ENCODE data around the gene BRD3. TPM values are rescaled to one million over a fixed set of nuclear protein-coding genes. Genes with fewer than 3 reads are reported as not detected.

The BRD3 gene
- total and polyA plus RNA-seq, 12 donors, result 8.4 to 73.1 (median 20.4) TPM

DNA sequence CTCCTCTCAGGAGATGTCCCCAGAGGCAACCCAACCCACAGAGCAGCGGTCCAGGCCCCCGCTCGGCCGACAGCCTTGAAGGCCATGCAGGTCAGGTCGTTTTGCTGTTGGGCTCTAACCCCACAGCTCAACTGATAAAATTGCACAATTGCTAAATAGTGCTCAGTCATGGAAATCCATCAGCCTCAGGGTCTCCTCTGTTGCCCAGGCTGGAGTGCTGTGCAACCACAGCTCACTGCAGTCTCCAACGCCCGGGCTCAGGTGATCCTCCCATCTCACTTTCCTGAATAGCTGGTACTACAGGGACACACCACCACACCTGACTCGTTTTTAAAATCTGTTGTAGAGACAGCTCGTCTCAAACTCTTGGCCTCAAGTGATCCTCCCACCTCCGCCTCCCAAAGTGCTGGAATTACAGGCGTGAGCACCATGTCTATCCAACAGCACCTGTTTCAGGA is 24.3 kb downstream of the BRD3 start:
- intact Hi-C loops (cut with DNase I), result no loop called here
- DNase-seq, result peak in 1 of 7 donors; percentile 43
- Histone ChIP-seq H3K27ac (peak overlapping the region in 2 of 5 donors; percentile 47 to 61), H3K9me3 (replicated peaks in 1 of 3) (no peaks in the 10 kb centered on the region), H3K36me3 (replicated peaks in 1 of 2) (peaks cover 0 to 73% of the 10 kb centered on the region in 2 donors), H3K4me3 (no peak overlapping the region), H3K27me3 (no peaks in the 10 kb centered on the region), H3K4me1 (replicated peaks in 1 of 2) (peaks cover 10 to 27% of the 10 kb centered on the region in 2 donors)
- 48 to 76% (median 55%) methylated on average over 8 to 11 of the region's 11 CpGs for WGBS, 4 donors
- no peak for TF ChIP-seq POLR2A (IDR thresholded peaks at IDR 0.05)
- TF ChIP-seq, protein P1, sequence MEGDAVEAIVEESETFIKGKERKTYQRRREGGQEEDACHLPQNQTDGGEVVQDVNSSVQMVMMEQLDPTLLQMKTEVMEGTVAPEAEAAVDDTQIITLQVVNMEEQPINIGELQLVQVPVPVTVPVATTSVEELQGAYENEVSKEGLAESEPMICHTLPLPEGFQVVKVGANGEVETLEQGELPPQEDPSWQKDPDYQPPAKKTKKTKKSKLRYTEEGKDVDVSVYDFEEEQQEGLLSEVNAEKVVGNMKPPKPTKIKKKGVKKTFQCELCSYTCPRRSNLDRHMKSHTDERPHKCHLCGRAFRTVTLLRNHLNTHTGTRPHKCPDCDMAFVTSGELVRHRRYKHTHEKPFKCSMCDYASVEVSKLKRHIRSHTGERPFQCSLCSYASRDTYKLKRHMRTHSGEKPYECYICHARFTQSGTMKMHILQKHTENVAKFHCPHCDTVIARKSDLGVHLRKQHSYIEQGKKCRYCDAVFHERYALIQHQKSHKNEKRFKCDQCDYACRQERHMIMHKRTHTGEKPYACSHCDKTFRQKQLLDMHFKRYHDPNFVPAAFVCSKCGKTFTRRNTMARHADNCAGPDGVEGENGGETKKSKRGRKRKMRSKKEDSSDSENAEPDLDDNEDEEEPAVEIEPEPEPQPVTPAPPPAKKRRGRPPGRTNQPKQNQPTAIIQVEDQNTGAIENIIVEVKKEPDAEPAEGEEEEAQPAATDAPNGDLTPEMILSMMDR (IDR thresholded peaks at IDR 0.05), result no peak

- 84 to 100% (median 92%) methylated on average over 2 to 16 of the region's 16 CpGs for WGBS, 4 donors
- H3K4me3 ChIP-seq, result no peak overlapping the region
- no peaks in the 10 kb centered on the region for H3K27me3 ChIP-seq
- peak overlapping the region in 4 of 5 donors; percentile 2 to 78 (median 43) for H3K27ac ChIP-seq
- TF ChIP-seq POLR2A (IDR thresholded peaks at IDR 0.05), result no peak
- TF ChIP-seq, protein P1 (IDR thresholded peaks at IDR 0.05), result no peak
- no peak for DNase-seq
- intact Hi-C loops (cut with DNase I), result no loop called here
- H3K36me3 ChIP-seq (replicated peaks in 1 of 2), result peaks cover 0 to 58% of the 10 kb centered on the region in 2 donors
- no peaks in the 10 kb centered on the region for H3K9me3 ChIP-seq (replicated peaks in 1 of 3)
- H3K4me1 ChIP-seq (replicated peaks in 1 of 2), result peaks cover 10 to 26% of the 10 kb centered on the region in 2 donors
Measured at GRCh38 chr9:134041649-134041962, 26.2 kb downstream of the BRD3 start.

GRCh38 chr9:134040781-134041648 is 26.8 kb downstream of the BRD3 start:
- DNase-seq, result peak; percentile 47 to 73 (median 68)
- no peaks in the 10 kb centered on the region for H3K27me3 ChIP-seq
- no peak for TF ChIP-seq POLR2A (IDR thresholded peaks at IDR 0.05)
- TF ChIP-seq, protein P1 (IDR thresholded peaks at IDR 0.05), result no peak
- intact Hi-C loops (cut with DNase I), result no loop called here
- H3K9me3 ChIP-seq (replicated peaks in 1 of 3), result no peaks in the 10 kb centered on the region
- peaks cover 10 to 26% of the 10 kb centered on the region in 2 donors for H3K4me1 ChIP-seq (replicated peaks in 1 of 2)
- no peak overlapping the region for H3K4me3 ChIP-seq
- peaks cover 0 to 59% of the 10 kb centered on the region in 2 donors for H3K36me3 ChIP-seq (replicated peaks in 1 of 2)
- WGBS, 4 donors, result 37 to 44% (median 40%) methylated on average over 5 to 21 of the region's 21 CpGs
- peak overlapping the region in 4 of 5 donors; percentile 2 to 78 (median 43) for H3K27ac ChIP-seq

GRCh38 chr9:134040176-134040565 is 27.7 kb downstream of the BRD3 start:
- 86 to 91% (median 89%) methylated on average over 17 of the region's 17 CpGs for WGBS, 4 donors
- peaks cover 10 to 26% of the 10 kb centered on the region in 2 donors for H3K4me1 ChIP-seq (replicated peaks in 1 of 2)
- intact Hi-C loops (cut with DNase I), result no loop called here
- no peaks in the 10 kb centered on the region for H3K9me3 ChIP-seq (replicated peaks in 1 of 3)
- TF ChIP-seq, protein P1 (IDR thresholded peaks at IDR 0.05), result no peak
- no peak for TF ChIP-seq POLR2A (IDR thresholded peaks at IDR 0.05)
- peak overlapping the region in 2 of 5 donors; percentile 27 to 67 for H3K27ac ChIP-seq
- no peak overlapping the region for H3K4me3 ChIP-seq
- peaks cover 0 to 59% of the 10 kb centered on the region in 2 donors for H3K36me3 ChIP-seq (replicated peaks in 1 of 2)
- H3K27me3 ChIP-seq, result no peaks in the 10 kb centered on the region
- DNase-seq, result peak in 1 of 7 donors; percentile 19

All from adrenal gland (tissue), 12 donors.